ENCODE measurements around the gene NCOA7.
"Not testable (repeated sequence)": the region's sequence is repeated elsewhere in the genome, so short reads cannot be mapped to it uniquely, and the experiment has no call there.

The NCOA7 gene

DNA sequence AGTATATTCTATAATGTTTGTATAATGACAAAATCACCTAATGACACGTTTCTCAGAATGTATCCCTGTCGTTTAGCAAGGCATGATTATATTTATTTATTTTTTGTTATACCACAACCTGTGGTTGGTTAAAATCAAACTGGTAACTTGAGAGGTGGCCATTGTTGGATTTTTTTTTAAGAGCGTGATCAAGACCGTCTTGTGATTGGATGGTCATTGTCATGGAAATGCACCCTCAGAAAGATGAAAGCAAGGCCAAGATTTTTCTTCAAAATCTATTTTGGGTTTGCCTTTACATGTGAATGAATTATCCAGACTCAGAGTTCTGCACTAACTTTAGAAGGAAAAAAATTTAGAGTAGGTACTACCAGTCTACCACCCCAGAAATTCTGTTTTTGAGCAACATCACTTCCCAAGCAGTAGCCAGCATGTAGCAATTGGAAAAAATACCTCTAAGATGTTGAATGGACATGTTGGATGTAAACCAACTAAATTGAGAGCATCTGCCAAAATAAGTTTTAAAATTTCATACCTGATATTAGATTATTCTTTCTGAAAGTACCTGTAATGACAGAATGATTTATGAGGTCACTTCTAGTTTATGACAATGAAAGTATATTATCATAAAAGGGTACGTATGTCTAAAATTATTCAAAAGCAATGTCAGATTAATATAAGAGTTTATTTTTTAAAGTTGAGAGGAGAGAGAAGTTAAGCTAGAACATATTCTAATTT is 50.8 kb downstream of the NCOA7 start:
- no peak for DNase-seq

DNA sequence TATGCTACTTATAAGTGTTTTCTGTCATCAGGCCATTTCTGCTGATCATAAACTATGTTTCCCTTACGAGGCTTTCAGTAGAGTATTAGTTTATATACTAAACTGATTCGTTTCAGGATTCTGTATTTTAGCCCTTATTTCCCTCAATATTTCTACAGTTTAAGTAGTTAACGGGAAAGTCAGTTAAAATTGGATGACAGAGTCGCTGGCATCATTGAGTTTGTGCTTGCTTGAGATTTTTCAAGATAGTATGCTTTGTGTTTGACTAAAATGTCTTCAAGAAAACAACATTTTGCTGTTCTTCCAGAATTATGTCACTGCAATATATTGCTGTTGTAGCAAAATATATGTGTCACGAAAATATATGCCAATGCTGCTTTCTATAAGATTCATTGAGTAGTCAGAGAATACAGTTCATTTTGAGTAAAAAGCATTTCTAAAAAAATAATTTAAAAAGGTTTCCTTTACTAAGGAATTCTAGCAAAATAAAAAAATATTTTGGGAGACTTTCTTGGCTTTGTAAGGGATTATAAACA is 51.4 kb downstream of the NCOA7 start:
- DNase-seq, result no peak

DNA sequence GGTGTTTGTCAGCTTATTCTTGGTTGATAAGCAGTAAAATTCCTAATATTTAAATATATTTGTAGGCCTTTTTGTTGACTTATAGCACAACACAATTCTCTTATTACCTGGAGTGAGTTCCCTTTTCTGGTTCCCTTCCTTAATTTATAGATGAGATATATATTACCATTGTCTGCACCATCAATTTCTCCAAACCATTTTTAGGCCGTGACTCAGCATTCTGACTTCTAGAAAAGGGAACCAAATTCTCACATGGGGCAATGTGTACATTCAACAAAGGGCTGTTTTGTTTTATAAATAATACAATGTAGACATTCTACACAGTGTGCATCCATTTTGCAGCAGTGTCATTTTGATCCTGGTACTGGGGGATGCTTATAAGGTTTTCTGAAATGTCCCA is 52.8 kb downstream of the NCOA7 start:
- DNase-seq, result peak in 1 of 14 donors; percentile 29

DNA sequence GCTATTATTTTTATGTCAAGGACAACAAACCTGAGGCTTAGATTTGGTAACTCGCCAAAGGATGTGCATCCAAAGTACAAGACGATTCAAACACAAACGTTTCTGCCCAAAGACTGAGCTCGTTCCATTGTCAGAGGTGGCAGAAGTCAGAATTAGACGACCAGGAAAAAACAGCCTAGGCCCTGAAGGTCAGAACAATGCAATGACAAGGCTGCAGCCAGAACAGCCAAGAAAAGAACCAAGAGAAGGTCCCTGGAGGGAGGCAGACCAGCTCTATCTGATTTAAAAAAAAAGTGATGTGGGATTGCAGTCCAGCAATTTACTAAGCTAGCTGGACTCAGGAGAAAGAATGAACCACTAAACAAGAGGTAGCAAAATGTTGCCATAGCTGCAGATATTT is 54.2 kb downstream of the NCOA7 start:
- peak in 1 of 14 donors; percentile 61 for DNase-seq

DNA sequence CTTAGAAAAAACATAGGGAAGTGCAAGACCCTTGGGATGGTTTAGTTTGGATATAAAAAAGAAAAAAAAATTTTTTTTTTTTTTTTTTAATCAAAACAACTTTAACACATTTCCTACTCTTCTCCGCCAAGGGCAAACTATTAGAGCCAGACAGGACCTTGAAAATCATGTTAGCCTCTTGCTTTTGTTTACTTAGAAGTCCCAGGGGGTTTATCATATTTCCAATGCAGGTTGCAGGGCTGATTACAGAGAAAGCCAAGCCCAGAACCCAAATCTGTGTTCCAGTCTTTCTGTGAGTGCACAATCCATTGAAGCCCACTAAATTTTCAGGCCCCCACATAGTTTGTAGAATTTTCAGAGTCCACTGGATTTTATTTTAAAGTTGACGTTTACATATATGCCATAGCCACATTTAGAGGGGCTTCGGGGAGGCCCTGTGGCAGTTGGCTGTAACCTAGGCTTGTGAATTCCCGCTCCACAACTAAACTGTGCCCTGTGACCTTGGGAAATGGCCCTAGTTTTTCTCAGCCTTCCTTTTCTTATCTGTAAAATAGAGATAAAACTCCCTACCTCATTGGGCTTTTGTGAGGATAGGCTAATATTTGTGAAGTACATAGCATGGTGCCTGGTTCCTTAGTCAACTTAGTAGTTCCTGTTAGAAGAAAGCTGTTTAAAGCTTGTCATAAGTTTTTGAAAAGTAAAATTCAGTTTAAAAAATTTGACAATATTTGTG is 55.7 kb downstream of the NCOA7 start:
- no peak for DNase-seq

DNA sequence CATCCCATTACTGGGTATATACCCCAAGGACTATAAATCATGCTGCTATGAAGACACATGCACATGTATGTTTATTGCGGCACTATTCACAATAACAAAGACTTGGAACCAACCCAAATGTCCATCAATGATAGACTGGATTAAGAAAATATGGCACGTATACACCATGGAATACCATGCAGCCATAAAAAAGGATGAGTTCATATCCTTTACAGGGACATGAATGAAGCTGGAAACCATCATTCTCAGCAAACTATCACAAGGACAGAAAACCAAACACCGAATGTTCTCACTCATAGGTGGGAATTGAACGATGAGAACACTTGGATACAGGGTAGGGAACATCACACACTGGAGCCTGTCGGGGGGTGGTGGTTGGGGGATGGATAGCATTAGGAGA is 57.5 kb downstream of the NCOA7 start:
- DNase-seq, result not testable (repeated sequence)

DNA sequence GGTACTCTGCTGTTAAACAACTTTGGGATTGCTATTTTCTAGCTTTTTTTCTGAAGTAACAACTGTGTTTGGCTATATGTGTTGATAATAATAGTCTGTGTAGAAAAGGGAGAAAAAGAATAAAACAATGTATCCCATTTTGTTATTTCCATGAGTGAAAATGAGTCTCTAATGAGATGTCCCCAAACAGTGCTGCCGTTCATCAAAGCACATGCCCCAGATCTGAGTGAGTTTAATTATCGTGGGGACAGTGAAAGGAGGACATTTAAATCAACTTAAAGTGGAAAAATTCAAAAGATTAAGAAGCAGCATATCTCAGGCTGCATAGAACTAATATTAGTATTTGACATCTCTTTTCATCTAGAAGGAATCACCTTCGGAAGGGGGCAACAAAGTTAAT is 59.6 kb downstream of the NCOA7 start:
- DNase-seq, result peak in 1 of 14 donors; percentile 21

DNA sequence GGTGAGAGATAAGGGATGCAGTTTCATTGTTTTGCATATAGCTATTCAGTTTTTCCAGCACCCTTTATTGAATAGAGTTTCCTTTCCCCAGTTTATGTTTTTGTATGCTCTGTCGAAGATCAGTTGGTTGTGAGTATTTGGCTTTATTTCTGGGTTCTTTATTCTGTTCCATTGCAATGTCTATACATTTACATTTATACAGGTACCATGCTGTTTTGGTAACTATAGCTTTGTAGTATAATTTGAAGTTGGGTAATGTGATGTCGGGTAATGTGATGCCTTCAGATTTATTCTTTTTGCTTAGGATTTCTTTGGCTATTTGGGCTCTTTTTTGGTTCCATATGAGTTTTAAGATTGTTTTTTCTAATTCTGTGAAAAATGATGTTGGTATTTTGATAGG is 61.8 kb downstream of the NCOA7 start:
- no peak for DNase-seq

DNA sequence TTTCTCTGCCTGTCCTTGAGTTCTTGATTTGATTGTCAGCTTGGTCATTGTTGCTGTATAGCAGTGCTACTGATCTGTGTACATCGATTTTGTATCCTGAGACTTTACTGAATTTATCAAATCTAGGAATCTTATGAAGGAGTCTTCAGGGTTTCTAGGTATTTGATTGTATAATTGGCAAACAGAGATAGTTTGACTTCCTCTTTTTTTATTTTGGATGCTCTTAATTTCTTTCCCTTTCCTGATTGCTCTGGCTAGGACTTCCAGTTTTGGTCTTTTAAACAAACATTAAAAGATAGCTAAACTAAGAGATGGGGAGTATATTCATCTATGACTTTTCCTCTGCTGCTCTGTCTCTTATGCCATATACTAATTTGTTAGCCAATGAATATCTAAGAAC is 62.4 kb downstream of the NCOA7 start:
- no peak for DNase-seq

DNA sequence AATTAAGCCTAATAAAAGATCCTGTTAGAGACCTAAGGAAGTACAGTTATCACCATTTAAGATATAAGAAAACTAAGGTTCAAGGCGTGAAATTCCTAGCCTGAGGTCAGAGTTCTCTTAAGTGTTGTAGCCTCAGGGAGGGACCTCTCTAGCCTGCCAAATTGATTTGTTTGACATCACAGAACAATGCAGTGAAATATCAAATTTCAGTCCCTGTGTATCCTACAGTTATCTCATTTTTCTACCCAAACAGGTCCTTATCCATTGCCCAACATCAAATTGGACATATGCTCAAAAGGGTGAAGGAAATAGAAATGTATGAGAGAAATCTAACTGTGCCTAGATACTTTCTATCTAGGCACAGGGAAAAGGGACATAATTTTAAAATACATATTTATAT is 63.0 kb downstream of the NCOA7 start:
- DNase-seq, result no peak

DNA sequence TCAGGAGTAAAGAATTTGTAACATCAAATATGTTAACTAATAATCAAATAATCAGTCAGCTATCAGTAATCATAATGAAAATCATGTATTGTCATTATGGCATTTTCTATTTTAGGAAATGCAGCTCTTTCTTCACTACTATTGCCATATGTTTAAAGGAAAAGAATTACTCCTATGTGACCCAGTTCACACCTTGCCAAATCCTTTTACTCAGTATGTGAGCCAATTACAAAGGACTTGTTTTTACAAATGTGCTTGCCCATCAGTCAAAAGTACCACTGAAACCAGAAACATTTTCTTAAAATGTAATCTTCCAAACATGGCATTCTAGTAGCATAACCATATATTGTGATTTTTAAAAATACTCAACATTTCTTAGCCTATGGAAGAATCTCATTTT is 63.6 kb downstream of the NCOA7 start:
- peak in 1 of 14 donors; percentile 49 for DNase-seq

DNA sequence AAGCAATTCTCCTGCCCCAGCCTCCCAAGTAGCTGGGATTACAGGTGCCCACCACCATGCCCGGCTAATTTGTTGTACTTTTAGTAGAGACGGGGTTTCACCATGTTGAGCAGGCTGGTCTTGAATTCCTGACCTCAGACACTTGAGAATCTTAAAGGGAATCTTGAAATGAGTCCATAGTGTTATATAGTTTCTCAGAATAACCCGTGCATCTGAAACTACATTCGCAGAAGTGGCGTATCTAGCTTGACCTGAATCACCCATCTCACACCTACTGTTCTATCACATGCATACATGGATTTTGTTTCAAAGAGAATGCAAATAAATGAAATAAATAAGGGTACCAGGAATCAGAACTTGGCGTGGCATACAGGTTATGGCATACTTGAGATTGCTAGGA is 65.0 kb downstream of the NCOA7 start:
- DNase-seq, result no peak

DNA sequence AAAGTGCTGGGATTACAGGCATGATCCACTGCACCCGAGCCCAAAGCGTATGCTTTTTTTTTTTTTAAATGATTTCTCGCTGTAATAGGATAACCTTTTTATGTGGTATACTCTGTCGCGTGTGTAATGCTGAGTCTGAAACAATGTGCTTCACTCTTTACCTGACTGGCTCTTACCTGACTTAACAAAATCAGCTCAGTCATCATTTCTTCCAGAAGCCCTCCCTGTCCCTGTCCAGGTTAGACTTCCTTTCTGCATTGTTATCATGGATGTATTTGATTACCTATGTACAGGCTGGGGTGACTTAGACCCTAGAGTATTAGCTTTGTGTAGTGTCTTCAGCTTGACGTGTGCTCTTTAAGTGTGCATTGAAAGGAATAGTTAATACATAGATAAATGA is 67.1 kb downstream of the NCOA7 start:
- DNase-seq, result no peak

DNA sequence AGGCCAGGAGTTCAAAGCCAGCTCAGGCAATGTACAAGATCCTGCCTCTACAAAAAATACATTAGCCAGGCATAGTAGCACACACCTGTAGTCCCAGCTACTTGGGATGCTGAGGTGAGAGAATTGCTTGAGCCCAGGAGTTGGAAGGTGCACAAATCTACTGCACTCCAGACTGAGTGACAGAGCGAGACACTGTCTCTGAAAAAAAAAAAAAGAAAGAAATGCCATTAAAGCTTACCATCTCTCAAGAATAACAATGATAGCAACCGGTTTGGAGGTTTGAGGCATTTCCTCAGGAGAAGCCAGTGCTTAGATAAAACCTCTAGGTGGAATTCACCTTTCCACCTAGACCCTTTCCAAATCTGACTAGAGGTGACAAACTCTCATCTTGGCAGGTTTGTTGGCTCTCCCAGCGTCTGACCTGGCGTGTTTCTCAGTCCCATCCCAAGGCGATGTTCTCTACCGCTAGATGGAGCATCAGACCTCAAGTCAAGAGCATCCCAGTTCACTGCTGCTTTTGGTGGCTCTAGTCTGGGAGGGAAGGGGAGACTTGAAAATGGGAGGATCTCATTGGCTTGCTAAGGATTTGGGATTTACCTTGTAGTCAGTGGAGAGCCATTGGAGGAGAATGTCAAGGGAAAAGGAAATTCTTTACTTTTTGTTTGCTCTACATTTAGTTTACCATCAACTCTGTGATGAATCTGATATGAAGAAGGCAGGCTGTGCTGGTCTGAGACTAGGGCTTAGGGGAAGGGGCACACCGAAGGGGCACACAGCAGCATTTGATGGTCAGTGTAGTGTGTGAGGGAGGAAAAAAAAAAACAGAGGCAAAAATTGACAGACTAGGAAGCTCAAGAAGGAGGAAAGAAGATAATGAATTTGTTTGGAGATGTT is 67.9 kb downstream of the NCOA7 start:
- DNase-seq, result peak in 10 of 14 donors; percentile 16 to 82 (median 38)

DNA sequence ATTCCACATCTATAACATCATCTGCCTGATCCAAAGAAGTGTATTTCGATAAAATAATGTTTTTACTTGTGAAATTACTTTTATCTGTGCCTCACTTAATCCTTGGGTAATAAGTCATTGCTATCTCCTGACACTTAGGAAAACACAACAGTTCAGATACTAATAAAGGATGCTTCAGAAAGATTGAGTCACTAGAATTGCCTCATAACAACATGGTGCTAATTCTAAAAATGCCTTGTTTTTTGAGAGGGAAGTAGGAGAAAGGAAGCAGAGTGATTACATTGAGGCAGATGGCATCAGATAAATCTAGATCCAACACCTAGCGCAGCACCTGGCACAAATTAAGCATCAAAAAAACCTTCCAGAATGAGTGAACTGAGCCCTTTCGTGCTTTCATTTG is 69.0 kb downstream of the NCOA7 start:
- DNase-seq, result peak in 1 of 14 donors; percentile 86

DNA sequence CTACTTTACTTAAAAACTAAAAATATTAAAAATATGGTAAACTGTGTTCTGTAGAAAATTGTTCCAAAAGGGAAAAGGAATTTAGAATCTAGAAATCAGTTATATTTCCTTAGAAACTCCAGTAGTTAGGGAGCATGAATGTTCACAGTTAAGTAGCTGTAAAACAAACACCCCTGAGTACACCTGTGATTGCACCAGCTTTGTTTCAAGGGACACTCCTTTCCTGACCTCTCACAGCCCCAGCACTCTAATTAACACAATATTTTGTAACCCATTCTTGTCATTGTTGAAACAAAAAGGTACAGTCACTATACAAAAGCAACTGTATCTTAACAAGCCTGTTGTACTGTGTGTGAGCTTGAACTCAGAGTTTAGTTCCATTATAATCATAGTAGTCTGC is 72.3 kb downstream of the NCOA7 start:
- DNase-seq, result no peak

DNA sequence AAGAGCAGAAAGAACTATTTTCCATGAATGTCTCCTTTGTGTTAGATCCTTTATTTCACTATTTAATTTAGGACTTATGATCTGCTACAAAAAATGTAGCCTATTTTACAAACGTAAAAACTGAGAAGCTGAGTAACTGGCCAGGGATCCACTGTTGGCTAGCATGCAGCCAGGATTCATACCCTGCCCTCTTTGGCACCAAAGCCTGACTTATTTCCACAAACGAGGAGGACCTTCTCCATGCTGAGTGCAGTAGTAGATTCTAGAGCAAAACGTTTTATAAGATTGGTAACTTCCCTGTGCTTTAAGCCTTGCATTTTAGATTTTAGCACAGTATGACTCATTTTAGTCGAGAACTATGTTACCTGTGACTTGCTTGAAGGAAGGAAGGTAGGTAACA is 74.3 kb downstream of the NCOA7 start:
- peak in 1 of 14 donors; percentile 40 for DNase-seq

DNA sequence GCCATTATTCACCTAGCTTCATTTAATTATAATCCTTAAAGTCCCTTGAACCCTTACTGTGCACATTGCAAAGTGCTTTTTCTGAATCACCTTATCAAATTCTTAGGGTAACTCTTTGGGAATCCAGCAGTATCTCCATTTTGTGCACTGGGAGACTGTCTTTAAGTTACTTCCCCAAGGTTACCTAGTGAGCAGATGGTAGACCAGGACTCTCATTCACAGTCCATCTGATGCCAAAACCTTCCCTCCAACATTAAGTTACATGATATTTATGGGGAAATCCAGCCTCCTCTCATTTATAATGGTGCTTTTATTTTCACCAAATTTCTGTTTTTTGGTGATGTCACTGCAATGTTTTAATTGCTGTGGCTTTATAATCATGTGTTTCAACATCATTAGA is 75.7 kb downstream of the NCOA7 start:
- peak in 1 of 14 donors; percentile 47 for DNase-seq

DNA sequence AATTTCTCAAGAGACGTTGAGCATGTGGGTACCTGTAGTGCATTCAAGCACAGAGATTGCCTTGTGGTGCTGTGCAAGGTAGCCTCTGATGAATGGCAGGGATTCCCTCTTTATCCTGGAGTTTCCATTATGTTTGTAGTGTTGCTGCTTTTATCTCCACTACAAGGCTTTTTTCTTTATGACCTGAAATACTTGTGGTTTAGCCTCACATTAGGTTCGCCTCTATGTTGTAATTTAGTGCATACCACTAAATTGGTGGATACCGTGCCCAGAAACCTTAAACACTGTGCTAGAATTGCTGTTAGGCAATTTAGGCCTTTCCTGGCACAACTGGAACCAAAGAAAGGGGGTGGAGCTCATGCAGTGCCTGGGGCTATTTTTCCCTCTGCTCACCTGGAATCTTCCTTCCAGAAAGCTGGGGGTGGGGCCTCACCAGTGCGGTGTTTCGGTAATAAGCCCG is 76.8 kb downstream of the NCOA7 start:
- DNase-seq, result no peak

DNA sequence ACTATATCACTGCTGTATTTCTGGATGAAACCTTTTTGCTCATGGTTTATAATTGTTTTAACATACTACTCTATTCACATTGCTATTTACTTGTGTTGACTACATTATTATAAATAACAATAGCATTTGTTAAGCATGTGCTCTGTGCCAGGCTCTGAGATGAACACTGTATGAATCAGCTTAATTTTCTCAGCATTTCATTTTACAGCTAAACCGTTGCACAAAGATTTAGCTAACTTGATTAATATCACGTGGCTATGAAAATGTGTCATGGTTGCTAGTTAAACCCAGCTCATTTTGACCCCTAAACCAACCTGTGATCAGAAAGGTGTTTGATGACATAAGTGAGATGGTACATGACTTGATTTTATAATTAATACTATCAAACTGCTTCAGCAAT is 77.5 kb downstream of the NCOA7 start:
- DNase-seq, result no peak

DNA sequence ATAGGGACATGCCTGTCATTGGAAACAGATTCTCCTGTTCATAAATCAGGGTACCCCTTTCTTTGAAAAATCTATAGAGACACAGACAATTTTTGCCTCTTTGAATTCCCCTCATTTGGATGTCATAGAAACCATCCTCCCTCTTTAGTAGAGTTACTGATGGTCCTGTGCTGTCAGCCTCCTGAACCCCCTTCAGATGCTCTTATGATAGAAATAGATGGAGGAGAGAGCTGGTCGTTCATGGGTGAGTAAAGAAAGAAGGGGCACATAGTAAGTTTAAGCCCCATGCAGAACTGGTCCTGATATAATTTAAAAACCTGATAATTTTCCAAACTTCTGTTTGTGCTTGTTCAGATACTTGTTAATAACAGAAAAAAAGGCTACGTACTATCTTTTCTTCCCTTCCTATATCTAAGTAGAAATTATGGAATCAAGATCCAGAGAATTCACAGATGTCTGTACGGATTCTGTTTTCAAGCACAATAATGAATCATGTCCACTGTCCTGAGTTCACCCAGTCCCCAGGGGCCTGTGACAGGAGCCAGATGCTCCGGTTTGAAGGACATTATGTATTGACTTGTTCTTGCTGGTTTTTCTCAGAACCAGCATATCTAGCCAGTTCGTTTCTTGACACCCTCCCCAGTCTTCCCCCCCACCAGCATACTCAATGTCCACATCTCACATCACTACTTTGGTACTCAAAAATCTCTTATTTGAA is 78.1 kb downstream of the NCOA7 start:
- peak in 5 of 14 donors; percentile 8 to 38 (median 25) for DNase-seq

DNA sequence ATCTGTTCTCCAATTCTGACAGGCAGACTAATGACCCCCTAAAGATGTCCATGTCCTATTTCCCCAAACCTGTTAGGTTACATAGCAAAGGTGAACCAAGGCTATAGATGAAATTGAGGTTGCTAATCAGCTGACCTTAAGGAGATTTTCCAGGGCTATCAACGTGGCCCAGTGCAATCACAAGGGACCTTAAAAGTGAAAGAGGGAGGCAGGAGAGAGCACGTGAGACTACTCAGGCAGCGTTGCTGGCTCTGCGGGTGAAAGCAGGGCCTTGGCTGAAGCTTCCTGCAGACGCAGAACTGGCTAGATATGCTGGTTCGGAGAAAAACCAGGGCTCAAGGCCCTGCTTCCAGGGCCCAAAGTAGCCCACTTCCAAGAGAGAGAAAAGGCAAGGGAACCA is 78.7 kb downstream of the NCOA7 start:
- peak in 3 of 14 donors; percentile 15 to 36 (median 18) for DNase-seq
